Sigmoid colon (tissue), 7 donors: ENCODE measurements around the gene NEDD8. TPM values are rescaled to one million over a fixed set of nuclear protein-coding genes. Genes with fewer than 3 reads are reported as not detected.

Experiments
- DNase-seq: peaks from one replicate; pipeline ENCODE4 v3.0.0-alpha.2; 2019
- H3K27ac ChIP-seq, 4 donors: fragments of 200-600 bp; sonication (generic); one replicate each; pipeline ENCODE4 v1.5.1; 2016 to 2019; ENCODE audit warnings: mild to moderate bottlenecking in 1 of 4
- H3K27me3 ChIP-seq, 3 donors: fragments of 200-600 bp; sonication (generic); one replicate each; pipeline ENCODE4 v1.5.1; 2019; ENCODE audit warnings: mild to moderate bottlenecking in 1 of 3
- H3K36me3 ChIP-seq, 4 donors: fragments of 200-600 bp; sonication (generic); one replicate each; pipeline ENCODE4 v1.5.1; 2016 to 2019
- H3K4me1 ChIP-seq, 4 donors: fragments of 200-600 bp; sonication (generic); one replicate each; pipeline ENCODE4 v1.5.1; 2017 to 2019
- H3K4me3 ChIP-seq, 4 donors: fragments of 200-600 bp; sonication (generic); one replicate each; pipeline ENCODE4 v1.5.1; 2017 to 2019; ENCODE audit warnings: mild to moderate bottlenecking in 2 of 4, moderate library complexity in 1 of 4
- H3K9me3 ChIP-seq, 4 donors: fragments of 200-600 bp in 3 of 4; sonication (generic) in 3 of 4; one replicate each; pipeline versions ENCODE4 v1.5.1 to v1.6.1; 2013 to 2019
- CTCF ChIP-seq, 4 experiments: fragments of 450-650 bp in 3 of 4; fragments of 200-600 bp in 1 of 4; IDR thresholded peaks; one replicate each; pipeline ENCODE4 v1.5.1; 2016 to 2019; ENCODE audit warnings: antibody characterized with exemption in 4 of 4, mild to moderate bottlenecking in 3 of 4, moderate library complexity in 2 of 4
- EP300 ChIP-seq, 4 donors: sonication (generic); formaldehyde crosslinking; IDR thresholded peaks; one replicate each; pipeline ENCODE4 v1.6.1; 2017; ENCODE audit warnings: antibody characterized with exemption in 4 of 4
- POLR2A ChIP-seq, 2 donors: fragments of 450-650 bp; IDR thresholded peaks; one replicate each; pipeline ENCODE4 v1.6.1; 2016; ENCODE audit warnings: antibody characterized with exemption in 2 of 2, mild to moderate bottlenecking in 2 of 2, moderate library complexity in 2 of 2
- POLR2AphosphoS5 ChIP-seq, 4 donors: sonication (generic); formaldehyde crosslinking; IDR thresholded peaks; one replicate each; pipeline ENCODE4 v1.6.1; 2017; ENCODE audit warnings: antibody characterized with exemption in 4 of 4
- WGBS, 2 donors: extraction: QIAGEN DNeasy Blood & Tissue Kit; methylation state at CpG; one replicate each; pipeline ENCODE4 v1.1.7; 2013; 5-methylcytosine and 5-hydroxymethylcytosine counted together
- intact Hi-C: fragments of 100-400 bp; cut with DNase I; formaldehyde crosslinking; loops from one replicate; pipeline ENCODE4 v1.15.1; 2023
- polyA plus RNA-seq, 3 donors: library from polyadenylated mRNA; stranded (reverse); fragments of 200-250 nt; gene quantifications; one replicate each; pipeline ENCODE4 v1.2.3, GENCODE V29; 2013
- total RNA-seq, 4 donors: library from RNA; depleted of rRNA; stranded (reverse); fragments of >200 nt; gene quantifications; one replicate each; pipeline ENCODE4 v1.1.0, GENCODE V29; 2016
- donor health status: healthy with polysubstance abuse.
- donor health status: Bipolar disorder and iron deficiency.
- donor health status: healthy.

Gene NEDD8
- total and polyA plus RNA-seq, 7 donors: 104 to 243 (median 204) TPM

DNA sequence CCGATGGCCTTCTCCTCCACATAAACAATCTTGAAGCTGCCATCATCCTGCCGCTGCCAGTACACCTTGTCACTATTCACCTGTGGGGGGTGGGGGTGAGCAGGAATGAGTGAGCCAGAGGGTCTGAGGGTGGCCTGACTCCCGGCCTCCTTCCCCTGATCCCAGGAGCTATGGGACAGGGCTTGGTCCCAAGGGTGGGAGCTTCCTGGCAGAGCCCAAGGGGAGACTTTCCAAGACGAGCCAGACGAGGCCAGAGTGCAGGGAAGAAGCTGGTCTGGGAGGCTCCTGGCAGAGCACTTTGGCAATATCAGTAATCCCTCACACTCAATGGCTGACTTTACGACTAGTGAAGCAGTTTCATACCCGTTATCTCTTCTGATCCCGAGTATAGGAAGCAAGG lies 23.3 kb upstream of the NEDD8 start:
- Histone ChIP-seq H3K27ac (no peak overlapping the region), H3K4me1 (no peaks in the 10 kb centered on the region), H3K36me3 (no peaks in the 10 kb centered on the region), H3K27me3 (no peaks in the 10 kb centered on the region), H3K4me3 (no peak overlapping the region), H3K9me3 (no peaks in the 10 kb centered on the region)
- no peak for DNase-seq
- intact Hi-C loops: no loop called here
- TF ChIP-seq CTCF (IDR thresholded peaks at IDR 0.05): no peak
- no peak for TF ChIP-seq POLR2A (IDR thresholded peaks at IDR 0.05)
- no peak for TF ChIP-seq EP300 (IDR thresholded peaks at IDR 0.05)
- TF ChIP-seq POLR2AphosphoS5 (IDR thresholded peaks at IDR 0.05): no peak
- WGBS, 2 donors: 90% methylated on average over 8 of the region's 8 CpGs

- Histone ChIP-seq H3K9me3 (no peaks in the 10 kb centered on the region), H3K4me1 (no peaks in the 10 kb centered on the region), H3K27ac (no peak overlapping the region), H3K36me3 (no peaks in the 10 kb centered on the region), H3K4me3 (no peak overlapping the region), H3K27me3 (no peaks in the 10 kb centered on the region)
- TF ChIP-seq POLR2A (IDR thresholded peaks at IDR 0.05) (no peak), EP300 (IDR thresholded peaks at IDR 0.05) (no peak), POLR2AphosphoS5 (IDR thresholded peaks at IDR 0.05) (no peak), CTCF (IDR thresholded peaks at IDR 0.05) (no peak)
- no peak for DNase-seq
- WGBS, 2 donors: 93 to 97% methylated on average over 19 of the region's 19 CpGs
- intact Hi-C loops: no loop called here
Measured at GRCh38 chr14:24254630-24255392, 22.6 kb upstream of the NEDD8 start.

- intact Hi-C loops: no loop called here
- DNase-seq: no peak
- 90 to 92% methylated on average over 7 of the region's 7 CpGs for WGBS, 2 donors
- Histone ChIP-seq H3K27ac (no peak overlapping the region), H3K4me1 (no peaks in the 10 kb centered on the region), H3K9me3 (no peaks in the 10 kb centered on the region), H3K36me3 (no peaks in the 10 kb centered on the region), H3K4me3 (no peak overlapping the region), H3K27me3 (no peaks in the 10 kb centered on the region)
- no peak for TF ChIP-seq POLR2AphosphoS5 (IDR thresholded peaks at IDR 0.05)
- TF ChIP-seq CTCF (IDR thresholded peaks at IDR 0.05): no peak
- TF ChIP-seq EP300 (IDR thresholded peaks at IDR 0.05): no peak
- no peak for TF ChIP-seq POLR2A (IDR thresholded peaks at IDR 0.05)
Measured at GRCh38 chr14:24253936-24254335, 21.8 kb upstream of the NEDD8 start.

GRCh38 chr14:24252289-24253124 lies 20.3 kb upstream of the NEDD8 start:
- H3K4me1 ChIP-seq: no peaks in the 10 kb centered on the region
- no peaks in the 10 kb centered on the region for H3K9me3 ChIP-seq
- no peaks in the 10 kb centered on the region for H3K27me3 ChIP-seq
- WGBS, 2 donors: 83 to 85% methylated on average over 11 of the region's 11 CpGs
- no peak overlapping the region for H3K27ac ChIP-seq
- intact Hi-C loops: no loop called here
- no peak for TF ChIP-seq CTCF (IDR thresholded peaks at IDR 0.05)
- no peak for TF ChIP-seq POLR2AphosphoS5 (IDR thresholded peaks at IDR 0.05)
- no peak for TF ChIP-seq POLR2A (IDR thresholded peaks at IDR 0.05)
- TF ChIP-seq EP300 (IDR thresholded peaks at IDR 0.05): no peak
- no peak overlapping the region for H3K4me3 ChIP-seq
- H3K36me3 ChIP-seq: no peaks in the 10 kb centered on the region
- no peak for DNase-seq
